SK-N-SH (cell line): ENCODE data around the gene ARIH2. TPM values are rescaled to one million over a fixed set of nuclear protein-coding genes. Genes with fewer than 3 reads are reported as not detected.

ENCODE experiments used
- CTCF ChIA-PET: fragments of 300-600, 350-600 bp; formaldehyde crosslinking; extraction: SDS; loops from one replicate; lab custom pipeline; 2021; lab: Yijun Ruan, JAX
- POLR2A ChIA-PET: fragments of 350-600 bp; sonication (Branson Sonifier 250); formaldehyde crosslinking; extraction: SDS; loops from one replicate; lab custom pipeline; 2020; ENCODE audit warnings: antibody characterized with exemption, inconsistent platforms; lab: Yijun Ruan, JAX
- DNase-seq: peaks from one replicate; pipeline ENCODE4 v3.0.0; 2012
- H2AFZ ChIP-seq: fragments of 200-600 bp; sonication (generic); 2 replicates; pipeline ENCODE4 v1.8.1; 2016; ENCODE audit warnings: antibody characterized with exemption, mild to moderate bottlenecking, low read depth
- H3F3A ChIP-seq: fragments of 200-600 bp; sonication (generic); replicated peaks from 2 replicates; pipeline ENCODE3; 2016; ENCODE audit warnings: antibody characterized with exemption, mild to moderate bottlenecking; ENCODE audit not compliant: insufficient read depth
- H3K27ac ChIP-seq, 2 experiments: fragments of 200-500 bp in 1 of 2; fragments of 200-600 bp in 1 of 2; sonication (Bioruptor generic) in 1 of 2; sonication (generic), shearing (Covaris generic) in 1 of 2; 2 replicates each; pipeline versions ENCODE4 v1.5.1 to v1.6.1; 2014 to 2016; ENCODE audit warnings: low read depth in 2 of 2, inconsistent platforms in 1 of 2, low read length in 1 of 2, mild to moderate bottlenecking in 1 of 2, mixed read lengths in 1 of 2
- H3K27me3 ChIP-seq: fragments of 200-600 bp; sonication (generic), shearing (Covaris generic); 2 replicates; pipeline ENCODE4 v1.6.1; 2016; ENCODE audit warnings: mixed run types; ENCODE audit not compliant: insufficient read depth
- H3K36me3 ChIP-seq, 2 experiments: fragments of 200-500 bp in 1 of 2; fragments of 200-600 bp in 1 of 2; sonication (Bioruptor generic) in 1 of 2; sonication (generic) in 1 of 2; replicated peaks in 1 of 2; 2 replicates each; pipeline versions ENCODE3 to v1.5.1; 2014 to 2016; ENCODE audit warnings: low read length in 1 of 2, mild to moderate bottlenecking in 1 of 2; ENCODE audit not compliant: insufficient read depth in 2 of 2, control insufficient read depth in 1 of 2
- H3K4me1 ChIP-seq, 2 experiments: fragments of 200-500 bp in 1 of 2; fragments of 200-600 bp in 1 of 2; sonication (Bioruptor generic) in 1 of 2; sonication (generic), shearing (Covaris generic) in 1 of 2; 2 replicates each; pipeline versions ENCODE4 v1.5.1 to v1.6.1; 2014 to 2016; ENCODE audit warnings: low read depth in 1 of 2, low read length in 1 of 2, mixed run types in 1 of 2; ENCODE audit not compliant: insufficient read depth in 2 of 2, control insufficient read depth in 1 of 2
- H3K4me2 ChIP-seq: fragments of 200-600 bp; sonication (generic), shearing (Covaris generic); 2 replicates; pipeline ENCODE4 v1.6.1; 2017; ENCODE audit warnings: mixed run types
- H3K4me3 ChIP-seq, 2 experiments: fragments of 200-500 bp in 1 of 2; fragments of 200-600 bp in 1 of 2; sonication (Bioruptor generic) in 1 of 2; sonication (generic), shearing (Covaris generic) in 1 of 2; 2 replicates each; pipeline versions ENCODE4 v1.5.1 to v1.8.1; 2014 to 2016; ENCODE audit warnings: low read depth in 2 of 2, inconsistent platforms in 1 of 2, low read length in 1 of 2, mild to moderate bottlenecking in 1 of 2, mixed read lengths in 1 of 2, moderate library complexity in 1 of 2
- H3K79me2 ChIP-seq: fragments of 200-600 bp; sonication (generic); 2 replicates; pipeline ENCODE4 v1.8.1; 2017; ENCODE audit warnings: mild to moderate bottlenecking; ENCODE audit not compliant: insufficient read depth
- H3K9ac ChIP-seq: fragments of 200-600 bp; sonication (generic); 2 replicates; pipeline ENCODE4 v1.6.1; 2017; ENCODE audit warnings: mixed run types
- H3K9me2 ChIP-seq: fragments of 200-600 bp; sonication (generic); 2 replicates; pipeline ENCODE4 v1.6.1; 2017; ENCODE audit warnings: mixed run types
- H3K9me3 ChIP-seq: fragments of 200-600 bp; sonication (generic); 2 replicates; pipeline ENCODE4 v1.6.1; 2017; ENCODE audit warnings: mixed run types, mild to moderate bottlenecking, moderate library complexity
- H4K20me1 ChIP-seq: fragments of 200-600 bp; sonication (generic); 2 replicates; pipeline ENCODE4 v1.6.1; 2017; ENCODE audit warnings: mild to moderate bottlenecking, mixed run types; ENCODE audit not compliant: insufficient read depth
- CTCF ChIP-seq: fragments of 200-600 bp; sonication (generic); IDR thresholded peaks from 2 replicates; pipeline ENCODE4 v1.6.1; 2017; ENCODE audit warnings: antibody characterized with exemption, mild to moderate bottlenecking, moderate library complexity
- EZH2phosphoT487 ChIP-seq: fragments of 200-600 bp; sonication (generic); IDR thresholded peaks from 2 replicates; pipeline ENCODE4 v1.6.1; 2017; ENCODE audit warnings: low read depth, mixed run types, mild to moderate bottlenecking, antibody characterized with exemption, moderate library complexity, borderline replicate concordance
- FOSL2 ChIP-seq: IDR thresholded peaks from 2 replicates; pipeline ENCODE4 v1.4.0; 2012; ENCODE audit warnings: low read depth, mild to moderate bottlenecking, moderate library complexity, borderline replicate concordance
- FOXJ3 ChIP-seq: sonication (generic); formaldehyde crosslinking; IDR thresholded peaks from 2 replicates; pipeline ENCODE4 v1.5.1; 2020; ENCODE audit warnings: mild to moderate bottlenecking, missing genetic modification reagents
- FOXM1 ChIP-seq: IDR thresholded peaks from 2 replicates; pipeline ENCODE4 v1.4.0; 2012; ENCODE audit warnings: low read depth, mild to moderate bottlenecking
- GABPA ChIP-seq: IDR thresholded peaks from 2 replicates; pipeline ENCODE4 v1.4.0; 2012; ENCODE audit warnings: low read depth, mild to moderate bottlenecking
- JUND ChIP-seq: IDR thresholded peaks from 2 replicates; pipeline ENCODE4 v1.4.0; 2012
- MAX ChIP-seq: IDR thresholded peaks from 2 replicates; pipeline ENCODE4 v1.4.0; 2012; ENCODE audit warnings: low read depth
- SIN3A ChIP-seq: IDR thresholded peaks from 2 replicates; pipeline ENCODE4 v1.6.1; 2012; ENCODE audit warnings: low read depth, mild to moderate bottlenecking, low read length, moderate library complexity, borderline replicate concordance
- SMC3 ChIP-seq: IDR thresholded peaks from 2 replicates; pipeline ENCODE4 v1.6.1; 2012; ENCODE audit warnings: low read depth, low read length, improper control_type of control experiment
- TCF12 ChIP-seq: IDR thresholded peaks from 2 replicates; pipeline ENCODE4 v1.4.0; 2012
- TEAD4 ChIP-seq: IDR thresholded peaks from 2 replicates; pipeline ENCODE4 v1.4.0; 2012; ENCODE audit warnings: mild to moderate bottlenecking, borderline replicate concordance; ENCODE audit not compliant: insufficient read depth
- USF1 ChIP-seq: IDR thresholded peaks from 2 replicates; pipeline ENCODE4 v1.4.0; 2012; ENCODE audit warnings: low read depth, borderline replicate concordance
- polyA plus RNA-seq, 3 experiments: library from polyadenylated mRNA; depleted of rRNA; stranded (reverse); fragments of >200 nt; gene quantifications; 2 replicates each; pipeline ENCODE4 v1.2.3, GENCODE V29; 2012
- TF ChIP-seq, protein P1 (sequence below): IDR thresholded peaks from 2 replicates; pipeline ENCODE4 v1.6.1; 2012; ENCODE audit warnings: mild to moderate bottlenecking, low read depth, low read length, moderate library complexity
- TF ChIP-seq, protein P2 (sequence below): fragments of 150-350 bp; IDR thresholded peaks from 2 replicates; pipeline ENCODE4 v1.6.1; 2017; ENCODE audit warnings: antibody characterized with exemption, low read length, low read depth, borderline replicate concordance

The ARIH2 gene
- polyA plus RNA-seq, 1 of the 3 experiments (the other 2 are of a cell fraction), result 69.7 TPM

DNA sequence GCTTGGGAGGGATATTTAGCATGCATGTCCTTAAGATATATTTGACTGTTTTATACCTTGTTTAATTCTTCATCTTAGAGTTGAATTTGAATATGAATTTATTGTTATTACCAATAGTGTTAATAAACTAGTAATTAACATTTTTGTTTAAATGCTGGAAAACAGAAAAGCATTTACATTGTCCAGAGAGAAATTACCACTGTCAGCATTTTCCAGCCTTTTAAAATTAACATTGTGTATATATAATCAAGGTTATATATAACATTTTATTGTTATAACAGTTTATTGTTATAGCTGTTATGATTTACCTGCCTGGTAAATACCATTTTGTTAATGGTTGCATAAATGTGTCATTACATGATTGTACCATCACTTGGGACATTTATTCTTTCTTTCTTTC is 63.4 kb downstream of the ARIH2 start:
- Histone ChIP-seq H3K36me3 (peaks cover 43 to 63% of the 10 kb centered on the region in 2 experiments), H4K20me1 (no peaks in the 10 kb centered on the region), H3K9me2 (no peaks in the 10 kb centered on the region), H3K9me3 (no peaks in the 10 kb centered on the region), H3K27me3 (no peaks in the 10 kb centered on the region), H3K4me2 (no peak overlapping the region), H3K27ac (no peak overlapping the region), H3K4me3 (no peak overlapping the region), H3K79me2 (no peaks in the 10 kb centered on the region), H3K4me1 (no peaks in the 10 kb centered on the region), H3K9ac (no peak overlapping the region), H2AFZ (no peak overlapping the region), H3F3A (no peaks in the 10 kb centered on the region)
- POLR2A ChIA-PET, result no interaction called here
- TF ChIP-seq FOXJ3 (CRISPR knock-in tag) (no peak), CTCF (no peak), EZH2phosphoT487 (no peak), FOXM1 (no peak), SMC3 (no peak), TCF12 (no peak), SIN3A (no peak), JUND (no peak), MAX (no peak), GABPA (no peak), USF1 (no peak), FOSL2 (no peak), TEAD4 (no peak)
- TF ChIP-seq, protein P1, sequence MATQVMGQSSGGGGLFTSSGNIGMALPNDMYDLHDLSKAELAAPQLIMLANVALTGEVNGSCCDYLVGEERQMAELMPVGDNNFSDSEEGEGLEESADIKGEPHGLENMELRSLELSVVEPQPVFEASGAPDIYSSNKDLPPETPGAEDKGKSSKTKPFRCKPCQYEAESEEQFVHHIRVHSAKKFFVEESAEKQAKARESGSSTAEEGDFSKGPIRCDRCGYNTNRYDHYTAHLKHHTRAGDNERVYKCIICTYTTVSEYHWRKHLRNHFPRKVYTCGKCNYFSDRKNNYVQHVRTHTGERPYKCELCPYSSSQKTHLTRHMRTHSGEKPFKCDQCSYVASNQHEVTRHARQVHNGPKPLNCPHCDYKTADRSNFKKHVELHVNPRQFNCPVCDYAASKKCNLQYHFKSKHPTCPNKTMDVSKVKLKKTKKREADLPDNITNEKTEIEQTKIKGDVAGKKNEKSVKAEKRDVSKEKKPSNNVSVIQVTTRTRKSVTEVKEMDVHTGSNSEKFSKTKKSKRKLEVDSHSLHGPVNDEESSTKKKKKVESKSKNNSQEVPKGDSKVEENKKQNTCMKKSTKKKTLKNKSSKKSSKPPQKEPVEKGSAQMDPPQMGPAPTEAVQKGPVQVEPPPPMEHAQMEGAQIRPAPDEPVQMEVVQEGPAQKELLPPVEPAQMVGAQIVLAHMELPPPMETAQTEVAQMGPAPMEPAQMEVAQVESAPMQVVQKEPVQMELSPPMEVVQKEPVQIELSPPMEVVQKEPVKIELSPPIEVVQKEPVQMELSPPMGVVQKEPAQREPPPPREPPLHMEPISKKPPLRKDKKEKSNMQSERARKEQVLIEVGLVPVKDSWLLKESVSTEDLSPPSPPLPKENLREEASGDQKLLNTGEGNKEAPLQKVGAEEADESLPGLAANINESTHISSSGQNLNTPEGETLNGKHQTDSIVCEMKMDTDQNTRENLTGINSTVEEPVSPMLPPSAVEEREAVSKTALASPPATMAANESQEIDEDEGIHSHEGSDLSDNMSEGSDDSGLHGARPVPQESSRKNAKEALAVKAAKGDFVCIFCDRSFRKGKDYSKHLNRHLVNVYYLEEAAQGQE, result no peak
- TF ChIP-seq, protein P2, sequence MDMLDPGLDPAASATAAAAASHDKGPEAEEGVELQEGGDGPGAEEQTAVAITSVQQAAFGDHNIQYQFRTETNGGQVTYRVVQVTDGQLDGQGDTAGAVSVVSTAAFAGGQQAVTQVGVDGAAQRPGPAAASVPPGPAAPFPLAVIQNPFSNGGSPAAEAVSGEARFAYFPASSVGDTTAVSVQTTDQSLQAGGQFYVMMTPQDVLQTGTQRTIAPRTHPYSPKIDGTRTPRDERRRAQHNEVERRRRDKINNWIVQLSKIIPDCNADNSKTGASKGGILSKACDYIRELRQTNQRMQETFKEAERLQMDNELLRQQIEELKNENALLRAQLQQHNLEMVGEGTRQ, result no peak
- CTCF ChIA-PET, result no interaction called here
- DNase-seq, result no peak
